Measurements from ENCODE around the gene UNC80.

UNC80 gene

GRCh38 chr2:209973328-209973727 lies 201.7 kb downstream of the UNC80 start:
- no peak for DNase-seq (ENCODE audit: low read depth)

GRCh38 chr2:209974576-209974975 lies 202.9 kb downstream of the UNC80 start:
- DNase-seq (ENCODE audit: low read depth) = no peak

GRCh38 chr2:209976698-209977385 lies 205.2 kb downstream of the UNC80 start:
- DNase-seq (ENCODE audit: low read depth) = no peak

- DNase-seq (ENCODE audit: low read depth) = no peak
Measured at GRCh38 chr2:209977386-209978239, 206.0 kb downstream of the UNC80 start.

- DNase-seq (ENCODE audit: low read depth) = no peak
Measured at GRCh38 chr2:209984291-209984690, 212.7 kb downstream of the UNC80 start.

GRCh38 chr2:209985874-209986273 lies 214.2 kb downstream of the UNC80 start:
- DNase-seq (ENCODE audit: low read depth) = no peak

GRCh38 chr2:209986415-209986814 lies 214.8 kb downstream of the UNC80 start:
- no peak for DNase-seq (ENCODE audit: low read depth)

GRCh38 chr2:209988010-209988409 lies 216.4 kb downstream of the UNC80 start:
- no peak for DNase-seq (ENCODE audit: low read depth)

- DNase-seq (ENCODE audit: low read depth) = no peak
Measured at GRCh38 chr2:209990838-209991237, 219.2 kb downstream of the UNC80 start.

GRCh38 chr2:209993968-209994367 lies 222.3 kb downstream of the UNC80 start:
- DNase-seq (ENCODE audit: low read depth) = no peak

GRCh38 chr2:209998596-209998995 lies 227.0 kb downstream of the UNC80 start:
- DNase-seq (ENCODE audit: low read depth) = no peak

GRCh38 chr2:210000464-210001324 lies 229.1 kb downstream of the UNC80 start:
- no peak for DNase-seq (ENCODE audit: low read depth)

GRCh38 chr2:210002158-210003157 lies 230.8 kb downstream of the UNC80 start, which contains the start of gene RPE:
Gene RPE, plus strand, starts transcription at chr2:210002638. Its CDS starts 24 bp downstream, at chr2:210002662.
- peak; percentile 97 for DNase-seq (ENCODE audit: low read depth)

- DNase-seq (ENCODE audit: low read depth) = no peak
Measured at GRCh38 chr2:210003359-210003758, 231.7 kb downstream of the UNC80 start.

- no peak for DNase-seq (ENCODE audit: low read depth)
Measured at GRCh38 chr2:210004881-210005280, 233.2 kb downstream of the UNC80 start.

- DNase-seq (ENCODE audit: low read depth) = no peak
Measured at GRCh38 chr2:210007895-210008294, 236.3 kb downstream of the UNC80 start.

GRCh38 chr2:210009126-210009525 lies 237.5 kb downstream of the UNC80 start:
- no peak for DNase-seq (ENCODE audit: low read depth)

GRCh38 chr2:210009896-210010295 lies 238.3 kb downstream of the UNC80 start:
- DNase-seq (ENCODE audit: low read depth) = no peak

GRCh38 chr2:210020138-210020537 lies 248.5 kb downstream of the UNC80 start:
- DNase-seq (ENCODE audit: low read depth) = no peak

GRCh38 chr2:210022824-210023223 lies 251.2 kb downstream of the UNC80 start:
- DNase-seq (ENCODE audit: low read depth) = no peak

GRCh38 chr2:210027608-210028007 lies 256.0 kb downstream of the UNC80 start:
- DNase-seq (ENCODE audit: low read depth) = no peak

Measured in stimulated activated CD8-positive, alpha-beta memory T cell treated with anti-CD3 and anti-CD28 coated beads, Interleukin-15, amount 100 ng/mL, for 24 hours (primary cell).